ENCODE results near the gene LMTK3.
"Not testable (repeated sequence)": the region's sequence is repeated elsewhere in the genome, so short reads cannot be mapped to it uniquely, and the experiment has no call there.

LMTK3 gene

GRCh38 chr19:48524732-48525131, 13.1 kb upstream of the LMTK3 start:
- TF ChIP-seq CTCF (IDR thresholded peaks at IDR 0.05; ENCODE audit: control insufficient read depth, extremely low read depth, insufficient read depth) = no peak
- no peak for DNase-seq (ENCODE audit: low read depth)
- H3K4me3 ChIP-seq (ENCODE audit: low read depth, low read length) = no peak overlapping the region

- no peak for TF ChIP-seq CTCF (IDR thresholded peaks at IDR 0.05; ENCODE audit: control insufficient read depth, extremely low read depth, insufficient read depth)
- no peak for DNase-seq (ENCODE audit: low read depth)
- H3K4me3 ChIP-seq (ENCODE audit: low read depth, low read length) = no peak overlapping the region
Measured at GRCh38 chr19:48524221-48524620, 12.6 kb upstream of the LMTK3 start.

- no peak overlapping the region for H3K4me3 ChIP-seq (ENCODE audit: low read depth, low read length)
- DNase-seq (ENCODE audit: low read depth) = no peak
- TF ChIP-seq CTCF (IDR thresholded peaks at IDR 0.05; ENCODE audit: control insufficient read depth, extremely low read depth, insufficient read depth) = no peak
Measured at GRCh38 chr19:48520134-48520533, 8.5 kb upstream of the LMTK3 start.

- not testable (repeated sequence) for H3K4me3 ChIP-seq (ENCODE audit: low read depth, low read length); DNase-seq (ENCODE audit: low read depth)
Measured at GRCh38 chr19:48519426-48519825, 7.8 kb upstream of the LMTK3 start.

- no peak for TF ChIP-seq CTCF (IDR thresholded peaks at IDR 0.05; ENCODE audit: control insufficient read depth, extremely low read depth, insufficient read depth)
- no peak overlapping the region for H3K4me3 ChIP-seq (ENCODE audit: low read depth, low read length)
- DNase-seq (ENCODE audit: low read depth) = no peak
Measured at GRCh38 chr19:48518207-48518606, 6.6 kb upstream of the LMTK3 start.

- no peak overlapping the region for H3K4me3 ChIP-seq (ENCODE audit: low read depth, low read length)
- DNase-seq (ENCODE audit: low read depth) = no peak
- TF ChIP-seq CTCF (IDR thresholded peaks at IDR 0.05; ENCODE audit: control insufficient read depth, extremely low read depth, insufficient read depth) = no peak
Measured at GRCh38 chr19:48516536-48516935, 4.9 kb upstream of the LMTK3 start.

- H3K4me3 ChIP-seq (ENCODE audit: low read depth, low read length) = no peak overlapping the region
- DNase-seq (ENCODE audit: low read depth) = no peak
- no peak for TF ChIP-seq CTCF (IDR thresholded peaks at IDR 0.05; ENCODE audit: control insufficient read depth, extremely low read depth, insufficient read depth)
Measured at GRCh38 chr19:48514123-48514458, 2.5 kb upstream of the LMTK3 start.
